ENCODE measurements around the gene UCN. TPM values are rescaled to one million over a fixed set of nuclear protein-coding genes. Genes with fewer than 3 reads are reported as not detected.

UCN gene
- total RNA-seq, 4 donors from 2014 or later: 2.3 to 5.2 TPM; not detected in 2

DNA sequence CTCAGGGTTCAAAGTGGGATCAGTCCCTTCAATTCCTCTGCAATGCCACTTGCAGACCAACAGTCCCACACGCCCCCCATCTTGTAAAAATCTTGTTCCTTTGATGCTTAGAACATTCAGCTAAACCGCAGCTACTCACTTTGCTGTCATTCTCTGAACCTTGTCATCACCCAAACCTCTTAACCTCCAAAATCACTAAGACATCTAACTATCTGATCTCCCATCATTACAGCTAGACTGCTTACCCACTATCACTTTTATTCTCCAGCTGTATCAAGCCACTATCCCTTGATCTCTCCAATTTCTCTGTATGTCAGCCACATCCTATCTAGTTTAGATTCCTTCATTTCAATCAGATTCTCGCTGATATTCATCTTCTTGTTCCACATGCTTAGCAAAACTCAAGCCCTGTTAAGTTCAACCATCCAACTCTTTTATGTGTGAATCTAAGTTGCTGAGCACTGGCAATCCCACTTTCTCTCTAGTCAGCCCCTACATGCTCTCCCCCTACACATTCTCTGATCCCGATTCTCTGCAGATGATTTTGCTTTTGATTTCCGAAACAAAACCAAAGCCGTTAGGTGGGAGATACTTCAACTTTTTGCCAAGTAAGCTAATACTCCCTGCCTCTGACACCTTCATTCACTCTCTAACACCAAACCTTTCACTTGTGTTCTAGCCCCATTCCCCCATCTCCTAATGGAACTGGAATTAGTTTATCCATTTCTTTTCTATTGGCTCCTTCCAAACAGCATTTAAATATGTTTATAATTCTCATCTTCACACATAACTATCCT is 43.8 kb upstream of the UCN start:
- no peaks in the 10 kb centered on the region for H3K36me3 ChIP-seq
- no peaks in the 10 kb centered on the region for H3K27me3 ChIP-seq
- H3K9me3 ChIP-seq: no peaks in the 10 kb centered on the region
- DNase-seq: no peak
- TF ChIP-seq, protein P1, sequence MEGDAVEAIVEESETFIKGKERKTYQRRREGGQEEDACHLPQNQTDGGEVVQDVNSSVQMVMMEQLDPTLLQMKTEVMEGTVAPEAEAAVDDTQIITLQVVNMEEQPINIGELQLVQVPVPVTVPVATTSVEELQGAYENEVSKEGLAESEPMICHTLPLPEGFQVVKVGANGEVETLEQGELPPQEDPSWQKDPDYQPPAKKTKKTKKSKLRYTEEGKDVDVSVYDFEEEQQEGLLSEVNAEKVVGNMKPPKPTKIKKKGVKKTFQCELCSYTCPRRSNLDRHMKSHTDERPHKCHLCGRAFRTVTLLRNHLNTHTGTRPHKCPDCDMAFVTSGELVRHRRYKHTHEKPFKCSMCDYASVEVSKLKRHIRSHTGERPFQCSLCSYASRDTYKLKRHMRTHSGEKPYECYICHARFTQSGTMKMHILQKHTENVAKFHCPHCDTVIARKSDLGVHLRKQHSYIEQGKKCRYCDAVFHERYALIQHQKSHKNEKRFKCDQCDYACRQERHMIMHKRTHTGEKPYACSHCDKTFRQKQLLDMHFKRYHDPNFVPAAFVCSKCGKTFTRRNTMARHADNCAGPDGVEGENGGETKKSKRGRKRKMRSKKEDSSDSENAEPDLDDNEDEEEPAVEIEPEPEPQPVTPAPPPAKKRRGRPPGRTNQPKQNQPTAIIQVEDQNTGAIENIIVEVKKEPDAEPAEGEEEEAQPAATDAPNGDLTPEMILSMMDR (IDR thresholded peaks at IDR 0.05): no peak
- no peak for TF ChIP-seq POLR2A (IDR thresholded peaks at IDR 0.05)
- no peak overlapping the region for H3K4me3 ChIP-seq
- H3K27ac ChIP-seq: no peak overlapping the region
- H3K4me1 ChIP-seq: peaks cover 0 to 25% (median 5%) of the 10 kb centered on the region in 4 donors

DNA sequence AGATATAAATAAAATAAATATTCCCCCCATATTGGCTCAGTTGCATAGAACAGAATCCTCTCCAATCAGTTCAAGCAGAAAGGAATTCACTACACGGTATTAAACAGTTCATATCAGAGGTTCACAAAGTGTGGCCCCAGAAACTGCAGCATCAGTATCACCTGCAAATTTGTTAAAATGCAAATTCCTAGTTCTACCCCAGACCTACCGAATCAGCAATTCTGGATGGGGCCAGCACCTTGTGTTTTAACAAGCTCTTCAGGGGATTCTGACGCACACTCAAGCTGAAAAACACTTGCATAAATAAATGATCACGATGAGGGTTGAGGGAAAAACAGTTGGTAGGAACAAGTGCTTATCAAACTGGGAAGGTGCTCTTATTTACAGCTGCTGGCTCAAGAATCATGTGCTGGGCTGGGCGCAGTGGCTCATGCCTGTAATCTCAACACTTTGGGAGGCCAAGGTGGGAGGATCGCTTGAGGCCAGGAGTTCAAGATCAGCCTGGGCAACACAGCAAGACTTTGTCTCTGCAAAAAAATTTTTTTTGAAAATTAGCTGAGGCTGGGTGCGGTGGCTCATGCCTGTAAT is 42.0 kb upstream of the UCN start:
- TF ChIP-seq, protein P1 (IDR thresholded peaks at IDR 0.05): no peak
- no peak for TF ChIP-seq POLR2A (IDR thresholded peaks at IDR 0.05)
- Histone ChIP-seq H3K36me3 (no peaks in the 10 kb centered on the region), H3K4me1 (peaks cover 0 to 18% (median 3%) of the 10 kb centered on the region in 4 donors), H3K27me3 (no peaks in the 10 kb centered on the region), H3K27ac (no peak overlapping the region), H3K9me3 (no peaks in the 10 kb centered on the region), H3K4me3 (no peak overlapping the region)
- DNase-seq: no peak

- no peak for DNase-seq
- Histone ChIP-seq H3K27me3 (no peaks in the 10 kb centered on the region), H3K27ac (no peak overlapping the region), H3K4me3 (no peak overlapping the region), H3K4me1 (no peaks in the 10 kb centered on the region), H3K9me3 (no peaks in the 10 kb centered on the region), H3K36me3 (peaks cover 0 to 13% (median 0%) of the 10 kb centered on the region in 3 donors)
- no peak for TF ChIP-seq POLR2A (IDR thresholded peaks at IDR 0.05)
- TF ChIP-seq, protein P1 (IDR thresholded peaks at IDR 0.05): no peak
Observed at GRCh38 chr2:27347641-27348040, 39.4 kb upstream of the UCN start.

GRCh38 chr2:27336173-27336572 is 27.9 kb upstream of the UCN start:
- H3K36me3 ChIP-seq: peaks cover 0 to 95% (median 0%) of the 10 kb centered on the region in 3 donors
- TF ChIP-seq POLR2A (IDR thresholded peaks at IDR 0.05): no peak
- TF ChIP-seq, protein P1 (IDR thresholded peaks at IDR 0.05): no peak

DNA sequence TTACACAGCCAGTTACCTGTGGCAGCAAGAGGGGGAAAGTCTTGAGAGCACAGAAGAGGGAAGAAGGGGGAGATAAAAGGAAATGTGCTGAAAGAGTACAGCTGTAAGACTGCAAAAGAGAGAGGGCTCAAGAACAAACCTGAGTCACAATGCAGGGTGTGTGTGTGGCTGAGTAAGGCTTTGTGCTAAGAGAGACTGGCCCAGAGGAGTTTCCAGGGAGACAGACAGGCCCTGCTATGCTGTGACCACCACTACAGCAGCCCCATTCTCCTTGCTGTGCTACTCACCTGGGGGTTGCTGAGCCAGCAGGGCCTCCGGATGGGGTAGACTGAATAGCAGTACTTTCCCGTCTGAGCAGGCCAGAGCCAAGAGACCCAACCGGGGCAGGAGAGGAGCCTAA is 27.1 kb upstream of the UCN start:
- H3K9me3 ChIP-seq: no peaks in the 10 kb centered on the region
- no peak overlapping the region for H3K27ac ChIP-seq
- no peak overlapping the region for H3K4me3 ChIP-seq
- H3K27me3 ChIP-seq: no peaks in the 10 kb centered on the region
- H3K4me1 ChIP-seq: no peaks in the 10 kb centered on the region
- no peak for DNase-seq
- H3K36me3 ChIP-seq: peaks cover 0 to 89% (median 0%) of the 10 kb centered on the region in 3 donors
- no peak for TF ChIP-seq POLR2A (IDR thresholded peaks at IDR 0.05)
- TF ChIP-seq, protein P1 (IDR thresholded peaks at IDR 0.05): no peak

More at GRCh38 chr2:27336173-27336572, 27.9 kb upstream of the UCN start:
- no peak overlapping the region for H3K4me3 ChIP-seq
- no peak for DNase-seq
- H3K9me3 ChIP-seq: no peaks in the 10 kb centered on the region
- no peak overlapping the region for H3K27ac ChIP-seq
- no peaks in the 10 kb centered on the region for H3K27me3 ChIP-seq
- H3K4me1 ChIP-seq: no peaks in the 10 kb centered on the region
